Testis (tissue), 3 donors: ENCODE data around the gene RALGPS2. TPM values are rescaled to one million over a fixed set of nuclear protein-coding genes. Genes with fewer than 3 reads are reported as not detected.

Experiments
- DNase-seq: peaks from one replicate; pipeline ENCODE4 v3.0.0-alpha.2; 2019
- H3K27ac ChIP-seq, 2 donors: fragments of 200-600 bp; sonication (generic); one replicate each; pipeline ENCODE4 v1.5.1; 2019
- H3K27me3 ChIP-seq: fragments of 200-600 bp; sonication (generic); one replicate; pipeline ENCODE4 v1.5.1; 2019
- H3K36me3 ChIP-seq: fragments of 200-600 bp; sonication (generic); one replicate; pipeline ENCODE4 v1.5.1; 2017; ENCODE audit warnings: low read depth; ENCODE audit errors: missing control alignments
- H3K4me1 ChIP-seq: fragments of 200-600 bp; sonication (generic); one replicate; pipeline ENCODE4 v1.5.1; 2019
- H3K4me3 ChIP-seq, 2 donors: fragments of 200-600 bp; sonication (generic); one replicate each; pipeline ENCODE4 v1.5.1; 2017 to 2019
- H3K9me3 ChIP-seq: fragments of 200-600 bp; sonication (generic); one replicate; pipeline ENCODE4 v1.5.1; 2017
- CTCF ChIP-seq, 3 experiments: fragments of 450-650 bp in 2 of 3; fragments of 200-600 bp in 1 of 3; sonication (generic) in 1 of 3; IDR thresholded peaks; one replicate each; pipeline ENCODE4 v1.5.1; 2016 to 2019; ENCODE audit warnings: antibody characterized with exemption in 3 of 3, mild to moderate bottlenecking in 2 of 3, moderate library complexity in 1 of 3
- POLR2A ChIP-seq: fragments of 450-650 bp; IDR thresholded peaks from one replicate; pipeline ENCODE4 v1.6.1; 2017; ENCODE audit warnings: antibody characterized with exemption, mild to moderate bottlenecking, moderate library complexity
- WGBS, 2 donors: methylation state at CpG; one replicate each; pipeline ENCODE4 v1.1.5; 2018; 5-methylcytosine and 5-hydroxymethylcytosine counted together
- intact Hi-C: fragments of 100-400 bp; cut with DNase I; formaldehyde crosslinking; loops from one replicate; pipeline ENCODE4 v1.15.1; 2023; ENCODE audit warnings: low total_unique reads
- polyA plus RNA-seq: library from polyadenylated mRNA; stranded (reverse); fragments of 350-450 nt; fragmentation: Illumina TruSeq; extraction: RNeasy Lipid Tissue Mini Kit (QIAGEN cat#74804); gene quantifications from one replicate; pipeline ENCODE4 v1.2.3, GENCODE V29; 2014; ENCODE audit warnings: low read depth, low replicate concordance; ENCODE audit not compliant: insufficient read depth
- total RNA-seq, 2 donors: library from RNA; depleted of rRNA; stranded (reverse); fragments of >200 nt; gene quantifications; one replicate each; pipeline ENCODE4 v1.2.3, GENCODE V29; 2016

The RALGPS2 gene
- total and polyA plus RNA-seq, 3 donors from 2014 or later: 56.3 to 224 (median 78.6) TPM

- WGBS, 2 donors: 70 to 72% methylated on average over 11 of the region's 11 CpGs
- no peaks in the 10 kb centered on the region for H3K9me3 ChIP-seq
- H3K4me3 ChIP-seq: no peak overlapping the region
- H3K4me1 ChIP-seq: peaks cover 31% of the 10 kb centered on the region
- TF ChIP-seq CTCF (IDR thresholded peaks at IDR 0.05) (no peak), POLR2A (no peak)
- H3K27me3 ChIP-seq: no peaks in the 10 kb centered on the region
- DNase-seq: no peak
- H3K36me3 ChIP-seq: no peaks in the 10 kb centered on the region
- H3K27ac ChIP-seq: no peak overlapping the region
- intact Hi-C loops: no loop called here
These were observed 216.2 kb downstream of the RALGPS2 start for GRCh38 chr1:178941261-178941689.

GRCh38 chr1:178941849-178942248, 216.8 kb downstream of the RALGPS2 start:
- no peaks in the 10 kb centered on the region for H3K27me3 ChIP-seq
- no peak overlapping the region for H3K27ac ChIP-seq
- DNase-seq: no peak
- no peak for TF ChIP-seq CTCF (IDR thresholded peaks at IDR 0.05)
- no peak for TF ChIP-seq POLR2A
- WGBS, 2 donors: 59% methylated on average over 14 of the region's 14 CpGs
- no peaks in the 10 kb centered on the region for H3K9me3 ChIP-seq
- H3K36me3 ChIP-seq: no peaks in the 10 kb centered on the region
- intact Hi-C loops: no loop called here
- peaks cover 31% of the 10 kb centered on the region for H3K4me1 ChIP-seq
- H3K4me3 ChIP-seq: no peak overlapping the region

GRCh38 chr1:178942285-178943198, 217.5 kb downstream of the RALGPS2 start:
- H3K27ac ChIP-seq: no peak overlapping the region
- TF ChIP-seq POLR2A (no peak), CTCF (IDR thresholded peaks at IDR 0.05) (no peak)
- H3K9me3 ChIP-seq: no peaks in the 10 kb centered on the region
- H3K36me3 ChIP-seq: no peaks in the 10 kb centered on the region
- 90 to 91% methylated on average over 12 to 15 of the region's 15 CpGs for WGBS, 2 donors
- H3K4me3 ChIP-seq: no peak overlapping the region
- intact Hi-C loops: no loop called here
- H3K27me3 ChIP-seq: no peaks in the 10 kb centered on the region
- DNase-seq: no peak
- H3K4me1 ChIP-seq: peaks cover 31% of the 10 kb centered on the region

GRCh38 chr1:178944729-178945128, 219.7 kb downstream of the RALGPS2 start:
- TF ChIP-seq CTCF (IDR thresholded peaks at IDR 0.05) (no peak), POLR2A (no peak)
- H3K27ac ChIP-seq: no peak overlapping the region
- no peaks in the 10 kb centered on the region for H3K27me3 ChIP-seq
- WGBS, 2 donors: 89 to 96% methylated on average over 8 of the region's 8 CpGs
- H3K4me3 ChIP-seq: no peak overlapping the region
- no peaks in the 10 kb centered on the region for H3K36me3 ChIP-seq
- intact Hi-C loops: no loop called here
- H3K4me1 ChIP-seq: peaks cover 18% of the 10 kb centered on the region
- DNase-seq: no peak
- H3K9me3 ChIP-seq: no peaks in the 10 kb centered on the region
